ENCODE data around the gene PIH1D2. TPM values are rescaled to one million over a fixed set of nuclear protein-coding genes. Genes with fewer than 3 reads are reported as not detected.
"Not testable (repeated sequence)": the region's sequence is repeated elsewhere in the genome, so short reads cannot be mapped to it uniquely, and the experiment has no call there.

The PIH1D2 gene
- total RNA-seq, 1 donor from 2014 or later: 1.4 TPM

DNA sequence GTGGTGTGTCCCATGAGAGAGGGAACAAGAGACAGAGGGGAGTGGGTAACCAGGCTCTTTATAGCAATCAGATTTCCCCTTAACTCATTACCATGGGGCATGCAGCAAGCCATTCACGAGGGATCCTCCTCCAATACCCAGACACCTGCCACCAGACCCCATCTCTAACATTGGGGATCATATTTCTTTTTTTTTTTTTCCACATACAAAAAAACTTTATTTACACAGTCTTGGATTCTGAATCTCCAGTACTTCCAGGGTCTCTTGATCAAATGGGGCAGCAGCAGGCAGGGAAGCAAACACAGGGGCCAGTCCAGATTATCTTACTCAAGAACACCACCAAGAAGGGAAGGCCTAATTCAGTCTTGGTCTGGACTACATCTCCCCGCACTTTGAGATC lies 44.4 kb downstream of the PIH1D2 start:
- TF ChIP-seq, protein P1, sequence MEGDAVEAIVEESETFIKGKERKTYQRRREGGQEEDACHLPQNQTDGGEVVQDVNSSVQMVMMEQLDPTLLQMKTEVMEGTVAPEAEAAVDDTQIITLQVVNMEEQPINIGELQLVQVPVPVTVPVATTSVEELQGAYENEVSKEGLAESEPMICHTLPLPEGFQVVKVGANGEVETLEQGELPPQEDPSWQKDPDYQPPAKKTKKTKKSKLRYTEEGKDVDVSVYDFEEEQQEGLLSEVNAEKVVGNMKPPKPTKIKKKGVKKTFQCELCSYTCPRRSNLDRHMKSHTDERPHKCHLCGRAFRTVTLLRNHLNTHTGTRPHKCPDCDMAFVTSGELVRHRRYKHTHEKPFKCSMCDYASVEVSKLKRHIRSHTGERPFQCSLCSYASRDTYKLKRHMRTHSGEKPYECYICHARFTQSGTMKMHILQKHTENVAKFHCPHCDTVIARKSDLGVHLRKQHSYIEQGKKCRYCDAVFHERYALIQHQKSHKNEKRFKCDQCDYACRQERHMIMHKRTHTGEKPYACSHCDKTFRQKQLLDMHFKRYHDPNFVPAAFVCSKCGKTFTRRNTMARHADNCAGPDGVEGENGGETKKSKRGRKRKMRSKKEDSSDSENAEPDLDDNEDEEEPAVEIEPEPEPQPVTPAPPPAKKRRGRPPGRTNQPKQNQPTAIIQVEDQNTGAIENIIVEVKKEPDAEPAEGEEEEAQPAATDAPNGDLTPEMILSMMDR (IDR thresholded peaks at IDR 0.05; ENCODE audit: partially characterized antibody, unreplicated experiment): no peak
- peaks cover 6% of the 10 kb centered on the region for H3K4me1 Mint-ChIP-seq (ENCODE audit: low read depth, unreplicated experiment)
- peak overlapping the region; percentile 11 for H3K4me3 Mint-ChIP-seq (ENCODE audit: unreplicated experiment)
- H3K36me3 Mint-ChIP-seq (ENCODE audit: unreplicated experiment): peaks cover 12% of the 10 kb centered on the region
- H3K27ac Mint-ChIP-seq (ENCODE audit: unreplicated experiment): peak overlapping the region; percentile 55
- peaks cover 4% of the 10 kb centered on the region for H3K9me3 Mint-ChIP-seq (ENCODE audit: unreplicated experiment)
- no peak for DNase-seq
- peaks cover 9% of the 10 kb centered on the region for H3K27me3 Mint-ChIP-seq (ENCODE audit: unreplicated experiment)

DNA sequence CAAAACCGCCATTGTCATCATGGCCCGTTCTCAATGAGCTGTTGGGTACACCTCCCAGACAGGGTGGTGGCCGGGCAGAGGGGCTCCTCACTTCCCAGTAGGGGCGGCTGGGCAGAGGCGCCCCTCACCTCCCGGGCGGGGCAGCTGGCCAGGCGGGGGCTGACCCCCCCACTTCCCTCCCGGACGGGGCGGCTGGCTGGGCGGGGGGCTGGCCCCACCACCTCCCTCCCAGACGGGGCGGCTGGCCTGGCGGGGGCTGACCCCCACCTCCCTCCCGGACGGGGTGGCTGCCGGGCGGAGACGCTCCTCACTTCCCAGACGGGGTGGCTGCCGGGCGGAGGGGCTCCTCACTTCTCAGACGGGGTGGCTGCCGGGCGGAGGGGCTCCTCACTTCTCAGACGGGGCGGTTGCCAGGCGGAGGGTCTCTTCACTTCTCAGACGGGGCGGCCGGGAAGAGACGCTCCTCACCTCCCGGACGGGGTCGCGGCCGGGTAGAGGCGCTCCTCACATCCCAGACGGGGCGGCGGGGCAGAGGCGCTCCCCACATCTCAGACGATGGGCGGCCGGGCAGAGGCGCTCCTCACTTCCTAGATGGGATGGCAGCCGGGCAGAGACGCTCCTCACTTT lies 46.9 kb downstream of the PIH1D2 start:
- Mint-ChIP-seq H3K4me1 (ENCODE audit: low read depth, unreplicated experiment) (peaks cover 10% of the 10 kb centered on the region), H3K36me3 (ENCODE audit: unreplicated experiment) (peaks cover 12% of the 10 kb centered on the region)
- H3K27me3 Mint-ChIP-seq (ENCODE audit: unreplicated experiment); H3K9me3 Mint-ChIP-seq (ENCODE audit: unreplicated experiment); H3K4me3 Mint-ChIP-seq (ENCODE audit: unreplicated experiment); DNase-seq; H3K27ac Mint-ChIP-seq (ENCODE audit: unreplicated experiment): not testable (repeated sequence)

DNA sequence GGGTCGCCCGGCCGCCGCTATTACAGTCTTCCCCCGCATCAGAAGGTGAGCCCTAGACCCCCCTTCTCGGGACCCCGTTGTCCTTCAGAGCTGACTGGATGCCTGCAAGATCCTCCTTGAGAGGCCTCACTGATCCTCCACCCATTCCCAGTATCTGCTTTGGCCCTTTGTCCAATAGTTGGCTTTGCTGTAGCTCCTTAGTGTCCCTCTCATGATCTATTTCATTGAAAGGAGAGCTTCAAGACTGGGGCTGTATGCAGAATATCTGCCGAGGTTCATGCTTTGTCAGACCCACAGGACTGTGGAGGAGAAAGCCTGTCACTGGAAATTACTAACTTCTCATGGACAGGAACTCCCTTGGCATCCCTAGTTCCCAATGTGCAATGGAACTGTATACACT lies 48.1 kb downstream of the PIH1D2 start:
- TF ChIP-seq, protein P1 (IDR thresholded peaks at IDR 0.05; ENCODE audit: partially characterized antibody, unreplicated experiment): no peak
- peaks cover 9% of the 10 kb centered on the region for H3K27me3 Mint-ChIP-seq (ENCODE audit: unreplicated experiment)
- peak overlapping the region; percentile 99 for H3K4me3 Mint-ChIP-seq (ENCODE audit: unreplicated experiment)
- no peak for DNase-seq
- H3K36me3 Mint-ChIP-seq (ENCODE audit: unreplicated experiment): peaks cover 12% of the 10 kb centered on the region
- peak overlapping the region; percentile 99 for H3K27ac Mint-ChIP-seq (ENCODE audit: unreplicated experiment)
- H3K4me1 Mint-ChIP-seq (ENCODE audit: low read depth, unreplicated experiment): peaks cover 10% of the 10 kb centered on the region
- H3K9me3 Mint-ChIP-seq (ENCODE audit: unreplicated experiment): peaks cover 4% of the 10 kb centered on the region

DNA sequence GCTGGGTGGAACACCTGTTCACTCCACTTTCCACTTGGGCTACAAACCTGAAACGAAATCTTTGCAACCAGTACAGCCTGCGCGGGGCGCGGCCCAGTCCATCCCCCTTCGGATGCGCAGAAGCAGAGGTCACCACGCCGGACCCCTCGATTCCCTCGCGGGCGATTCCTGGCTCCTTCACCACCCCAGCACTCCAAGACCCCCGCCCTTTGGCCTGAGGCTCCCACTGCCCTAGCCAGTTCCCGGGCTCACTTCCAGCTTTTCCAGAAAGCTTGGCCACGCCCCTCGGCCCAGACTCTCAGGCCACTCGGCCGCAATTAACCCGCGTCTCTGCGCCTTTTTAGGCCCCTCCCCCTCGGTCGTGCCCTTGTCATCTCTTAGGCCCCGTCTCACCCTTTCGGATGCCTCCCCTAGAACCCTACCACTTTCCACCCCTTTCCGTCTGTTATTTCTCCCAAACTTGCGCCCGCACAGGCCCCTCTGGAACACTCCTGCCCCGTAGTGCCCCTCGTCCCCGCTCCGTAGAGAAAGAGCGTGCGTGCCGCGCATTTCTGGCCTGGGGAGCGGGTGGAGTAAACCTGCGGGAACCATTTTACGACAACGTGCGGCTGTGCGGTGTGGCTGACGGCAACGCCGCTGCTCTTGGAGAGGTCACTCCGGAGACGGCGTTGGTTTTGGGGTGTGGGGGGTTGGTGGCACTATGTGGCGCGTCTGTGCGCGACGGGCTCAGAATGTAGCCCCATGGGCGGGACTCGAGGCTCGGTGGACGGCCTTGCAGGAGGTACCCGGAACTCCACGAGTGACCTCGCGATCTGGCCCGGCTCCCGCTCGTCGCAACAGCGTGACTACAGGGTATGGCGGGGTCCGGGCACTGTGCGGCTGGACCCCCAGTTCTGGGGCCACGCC lies 48.8 kb downstream of the PIH1D2 start, which contains the start of gene DLAT:
DLAT (plus strand) TSS at position 636 of the 906 bp plus-strand sequence; CDS start at position 701, 65 bp downstream.
- Mint-ChIP-seq H3K4me3 (ENCODE audit: unreplicated experiment) (peak within 1 kb of the TSS; percentile 99), H3K9me3 (ENCODE audit: unreplicated experiment) (peaks cover 4% of the 10 kb centered on the region), H3K36me3 (ENCODE audit: unreplicated experiment) (peaks cover 10% of the 10 kb centered on the region), H3K4me1 (ENCODE audit: low read depth, unreplicated experiment) (peaks cover 10% of the 10 kb centered on the region), H3K27me3 (ENCODE audit: unreplicated experiment) (peaks cover 9% of the 10 kb centered on the region), H3K27ac (ENCODE audit: unreplicated experiment) (peak within 1 kb of the TSS; percentile 99)
- peak; percentile 99 for DNase-seq
- TF ChIP-seq, protein P1 (IDR thresholded peaks at IDR 0.05; ENCODE audit: partially characterized antibody, unreplicated experiment): no peak

DNA sequence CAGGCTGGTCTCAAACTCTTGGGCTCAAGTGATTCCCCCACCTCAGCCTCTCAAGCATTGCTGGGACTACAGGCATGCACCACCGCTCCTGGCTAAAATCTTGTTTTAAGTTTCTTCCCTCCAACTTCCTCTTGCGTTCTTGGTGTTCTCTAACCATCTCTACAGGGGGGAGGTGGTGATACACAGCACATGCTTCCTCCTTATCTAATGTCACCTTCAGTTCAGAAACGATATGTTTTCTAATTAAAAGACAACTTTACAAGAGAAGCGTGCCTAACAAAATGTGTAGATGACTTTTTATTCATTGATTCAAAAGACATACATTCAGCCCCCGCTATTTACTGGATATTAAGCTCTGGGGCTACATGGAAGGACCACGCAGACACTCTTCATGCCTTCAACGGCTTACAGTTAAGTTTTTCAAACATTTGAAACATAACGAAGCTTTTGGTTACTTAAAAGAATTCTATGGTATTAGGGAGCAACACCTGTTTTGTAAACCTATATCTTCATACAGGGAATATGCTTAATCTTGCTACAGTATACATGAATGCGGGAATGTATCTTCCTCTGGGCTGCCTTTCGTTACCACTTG lies 49.5 kb downstream of the PIH1D2 start:
- Mint-ChIP-seq H3K27me3 (ENCODE audit: unreplicated experiment) (peaks cover 9% of the 10 kb centered on the region), H3K27ac (ENCODE audit: unreplicated experiment) (peak overlapping the region; percentile 99), H3K4me1 (ENCODE audit: low read depth, unreplicated experiment) (peaks cover 10% of the 10 kb centered on the region), H3K36me3 (ENCODE audit: unreplicated experiment) (peaks cover 5% of the 10 kb centered on the region), H3K9me3 (ENCODE audit: unreplicated experiment) (peaks cover 4% of the 10 kb centered on the region), H3K4me3 (ENCODE audit: unreplicated experiment) (peak overlapping the region; percentile 99)
- TF ChIP-seq, protein P1 (IDR thresholded peaks at IDR 0.05; ENCODE audit: partially characterized antibody, unreplicated experiment): no peak
- DNase-seq: no peak
